Astrocyte (in vitro differentiated cells and primary cell): Measurements from ENCODE around the gene ZNF438.

Experiments
- CTCF ChIP-seq: IDR thresholded peaks from 2 replicates; pipeline ENCODE4 v1.5.1; 2011; ENCODE audit warnings: low read depth, mild to moderate bottlenecking, inconsistent platforms, low read length, moderate library complexity; ENCODE audit not compliant: insufficient read depth
- EZH2 ChIP-seq: IDR thresholded peaks from 2 replicates; pipeline ENCODE4 v1.6.1; 2012; ENCODE audit warnings: mild to moderate bottlenecking, low read length, inconsistent platforms; ENCODE audit not compliant: insufficient read depth

- TF ChIP-seq CTCF (no peak), EZH2 (no peak)
These were observed 201.8 kb downstream of the ZNF438 start for GRCh38 chr10:30829901-30830300.
